GM19240 (cell line): ENCODE results near the gene CSF3.
"Not testable (repeated sequence)": the region's sequence is repeated elsewhere in the genome, so short reads cannot be mapped to it uniquely, and the experiment has no call there.

ENCODE experiments used
- DNase-seq: peaks from one replicate; pipeline ENCODE4 v3.0.0; 2011; ENCODE audit warnings: low spot score; ENCODE audit not compliant: insufficient read length

CSF3 gene

GRCh38 chr17:39997543-39997942 is 17.7 kb upstream of the CSF3 start:
- no peak for DNase-seq

DNA sequence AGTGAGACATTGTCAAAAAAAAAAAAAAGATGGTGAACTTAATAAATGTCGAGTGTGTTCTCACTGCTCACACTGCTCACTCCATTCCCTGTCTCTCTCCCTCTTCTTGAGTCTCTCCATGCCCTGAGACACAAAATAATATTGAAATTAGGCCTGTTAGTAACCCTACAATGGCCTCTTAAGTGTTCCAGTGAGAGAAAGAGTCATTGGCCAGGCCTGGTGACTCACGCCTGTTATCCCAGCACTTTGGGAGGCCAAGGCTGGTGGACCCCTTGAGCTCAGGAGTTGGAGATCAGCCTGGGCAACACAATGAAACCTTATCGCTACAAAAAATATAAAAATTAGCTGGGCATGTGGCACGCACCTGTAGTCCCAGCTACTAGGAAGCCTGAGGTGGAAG is 16.2 kb upstream of the CSF3 start:
- DNase-seq = no peak

DNA sequence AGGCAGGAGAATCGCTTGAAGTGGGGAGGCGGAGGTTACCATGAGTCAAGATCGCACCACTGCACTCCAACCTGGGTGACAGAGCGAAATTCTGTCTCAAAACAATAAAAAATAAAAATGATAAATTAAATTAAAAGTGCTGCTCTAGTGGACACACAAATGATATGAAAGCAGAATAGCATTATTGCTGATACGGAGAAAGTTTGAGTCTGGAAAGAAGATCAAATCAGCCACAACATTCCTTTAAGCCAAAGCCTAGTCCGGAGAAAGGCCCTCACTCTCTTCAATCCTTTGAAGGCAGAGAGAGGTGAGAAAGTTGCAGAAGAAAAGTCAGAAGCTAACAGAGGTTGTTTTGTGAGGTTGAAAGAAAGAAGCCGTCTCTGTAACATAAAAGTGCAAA is 15.1 kb upstream of the CSF3 start:
- DNase-seq = no peak

- not testable (repeated sequence) for DNase-seq
Observed at GRCh38 chr17:40001335-40001734, 13.9 kb upstream of the CSF3 start.

GRCh38 chr17:40004072-40004471 is 11.2 kb upstream of the CSF3 start:
- no peak for DNase-seq

- DNase-seq = no peak
Observed at GRCh38 chr17:40004712-40005111, 10.5 kb upstream of the CSF3 start.

GRCh38 chr17:40005520-40005919 is 9.7 kb upstream of the CSF3 start:
- no peak for DNase-seq

DNA sequence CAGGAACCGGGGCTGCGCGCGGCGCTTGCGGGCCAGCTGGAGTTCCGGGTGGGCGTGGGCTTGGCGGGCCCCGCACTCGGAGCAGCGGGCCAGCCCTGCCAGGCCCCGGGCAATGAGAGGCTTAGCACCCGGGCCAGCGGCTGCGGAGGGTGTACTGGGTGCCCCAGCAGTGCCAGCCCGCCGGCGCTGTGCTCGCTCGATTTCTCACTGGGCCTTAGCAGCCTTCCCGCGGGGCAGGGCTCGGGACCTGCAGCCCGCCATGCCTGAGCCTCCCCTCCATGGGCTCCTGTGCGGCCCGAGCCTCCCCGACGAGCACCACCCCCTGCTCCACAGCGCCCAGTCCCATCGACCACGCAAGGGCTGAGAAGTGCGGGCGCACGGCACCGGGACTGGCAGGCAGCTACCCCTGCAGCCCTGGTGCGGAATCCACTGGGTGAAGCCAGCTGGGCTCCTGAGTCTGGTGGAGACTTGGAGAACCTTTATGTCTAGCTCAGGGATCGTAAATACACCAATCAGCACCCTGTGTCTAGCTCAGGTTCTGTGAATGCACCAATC is 4.2 kb upstream of the CSF3 start:
- DNase-seq = not testable (repeated sequence)

DNA sequence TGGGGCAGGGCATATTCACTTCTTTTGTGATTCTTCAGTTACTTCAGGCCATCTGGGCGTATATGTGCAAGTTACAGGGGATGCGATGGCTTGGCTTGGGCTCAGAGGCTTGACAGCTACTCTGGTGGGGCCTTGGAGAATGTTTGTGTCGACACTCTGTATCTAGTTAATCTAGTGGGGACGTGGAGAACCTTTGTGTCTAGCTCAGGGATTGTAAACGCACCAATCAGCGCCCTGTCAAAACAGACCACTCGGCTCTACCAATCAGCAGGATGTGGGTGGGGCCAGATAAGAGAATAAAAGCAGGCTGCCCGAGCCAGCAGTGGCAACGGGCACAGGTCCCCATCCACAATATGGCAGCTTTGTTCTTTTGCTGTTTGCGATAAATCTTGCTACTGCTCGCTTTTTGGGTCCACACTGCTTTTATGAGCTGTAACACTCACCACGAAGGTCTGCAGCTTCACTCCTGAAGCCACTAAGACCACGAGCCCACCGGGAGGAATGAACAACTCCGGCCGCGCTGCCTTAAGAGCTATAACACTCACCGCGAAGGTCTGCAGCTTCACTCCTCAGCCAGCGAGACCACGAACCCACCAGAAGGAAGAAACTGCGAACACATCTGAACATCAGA is 3.1 kb upstream of the CSF3 start:
- DNase-seq = not testable (repeated sequence)

DNA sequence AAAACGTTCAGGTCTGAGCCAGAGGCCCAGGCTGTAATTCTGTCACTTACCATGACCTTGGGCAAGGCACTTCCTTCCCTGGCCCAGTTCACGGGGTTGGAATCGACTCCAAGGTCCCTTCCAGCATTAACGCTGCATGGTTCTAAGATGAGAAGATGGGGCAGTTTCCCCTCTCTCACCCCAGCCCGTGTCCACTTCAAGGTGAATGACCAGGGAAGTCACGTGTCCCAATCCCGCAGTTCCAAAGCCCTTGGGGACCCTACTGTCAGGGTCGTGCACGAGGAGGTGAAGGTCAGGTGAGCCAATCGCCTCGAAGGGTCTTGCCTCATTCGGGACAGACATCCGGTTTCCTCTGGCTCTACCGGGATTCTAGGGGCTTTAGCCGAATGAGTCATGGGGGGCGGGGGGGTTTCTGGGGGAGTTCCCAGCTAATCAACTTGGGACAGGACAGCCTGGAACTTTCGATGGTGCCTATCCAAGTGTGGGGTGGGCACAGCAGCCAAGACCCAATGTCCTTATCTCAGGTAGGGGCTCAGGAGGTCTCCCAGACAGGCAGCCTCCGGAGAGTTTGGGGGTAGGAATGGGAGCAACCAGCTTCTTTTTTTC is 762 bp upstream of the CSF3 start:
- no peak for DNase-seq

DNA sequence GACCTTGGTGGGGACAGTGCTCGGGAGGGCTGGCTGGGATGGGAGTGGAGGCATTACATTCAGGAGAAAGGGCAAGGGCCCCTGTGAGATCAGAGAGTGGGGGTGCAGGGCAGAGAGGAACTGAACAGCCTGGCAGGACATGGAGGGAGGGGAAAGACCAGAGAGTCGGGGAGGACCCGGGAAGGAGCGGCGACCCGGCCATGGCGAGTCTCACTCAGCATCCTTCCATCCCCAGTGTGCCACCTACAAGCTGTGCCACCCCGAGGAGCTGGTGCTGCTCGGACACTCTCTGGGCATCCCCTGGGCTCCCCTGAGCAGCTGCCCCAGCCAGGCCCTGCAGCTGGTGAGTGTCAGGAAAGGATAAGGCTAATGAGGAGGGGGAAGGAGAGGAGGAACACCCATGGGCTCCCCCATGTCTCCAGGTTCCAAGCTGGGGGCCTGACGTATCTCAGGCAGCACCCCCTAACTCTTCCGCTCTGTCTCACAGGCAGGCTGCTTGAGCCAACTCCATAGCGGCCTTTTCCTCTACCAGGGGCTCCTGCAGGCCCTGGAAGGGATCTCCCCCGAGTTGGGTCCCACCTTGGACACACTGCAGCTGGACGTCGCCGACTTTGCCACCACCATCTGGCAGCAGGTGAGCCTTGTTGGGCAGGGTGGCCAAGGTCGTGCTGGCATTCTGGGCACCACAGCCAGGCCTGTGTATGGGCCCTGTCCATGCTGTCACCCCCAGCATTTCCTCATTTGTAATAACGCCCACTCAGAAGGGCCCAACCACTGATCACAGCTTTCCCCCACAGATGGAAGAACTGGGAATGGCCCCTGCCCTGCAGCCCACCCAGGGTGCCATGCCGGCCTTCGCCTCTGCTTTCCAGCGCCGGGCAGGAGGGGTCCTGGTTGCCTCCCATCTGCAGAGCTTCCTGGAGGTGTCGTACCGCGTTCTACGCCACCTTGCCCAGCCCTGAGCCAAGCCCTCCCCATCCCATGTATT is 1.1 kb downstream of the CSF3 start:
- no peak for DNase-seq

- DNase-seq = no peak
Observed at GRCh38 chr17:40017422-40018080, 2.3 kb downstream of the CSF3 start.

DNA sequence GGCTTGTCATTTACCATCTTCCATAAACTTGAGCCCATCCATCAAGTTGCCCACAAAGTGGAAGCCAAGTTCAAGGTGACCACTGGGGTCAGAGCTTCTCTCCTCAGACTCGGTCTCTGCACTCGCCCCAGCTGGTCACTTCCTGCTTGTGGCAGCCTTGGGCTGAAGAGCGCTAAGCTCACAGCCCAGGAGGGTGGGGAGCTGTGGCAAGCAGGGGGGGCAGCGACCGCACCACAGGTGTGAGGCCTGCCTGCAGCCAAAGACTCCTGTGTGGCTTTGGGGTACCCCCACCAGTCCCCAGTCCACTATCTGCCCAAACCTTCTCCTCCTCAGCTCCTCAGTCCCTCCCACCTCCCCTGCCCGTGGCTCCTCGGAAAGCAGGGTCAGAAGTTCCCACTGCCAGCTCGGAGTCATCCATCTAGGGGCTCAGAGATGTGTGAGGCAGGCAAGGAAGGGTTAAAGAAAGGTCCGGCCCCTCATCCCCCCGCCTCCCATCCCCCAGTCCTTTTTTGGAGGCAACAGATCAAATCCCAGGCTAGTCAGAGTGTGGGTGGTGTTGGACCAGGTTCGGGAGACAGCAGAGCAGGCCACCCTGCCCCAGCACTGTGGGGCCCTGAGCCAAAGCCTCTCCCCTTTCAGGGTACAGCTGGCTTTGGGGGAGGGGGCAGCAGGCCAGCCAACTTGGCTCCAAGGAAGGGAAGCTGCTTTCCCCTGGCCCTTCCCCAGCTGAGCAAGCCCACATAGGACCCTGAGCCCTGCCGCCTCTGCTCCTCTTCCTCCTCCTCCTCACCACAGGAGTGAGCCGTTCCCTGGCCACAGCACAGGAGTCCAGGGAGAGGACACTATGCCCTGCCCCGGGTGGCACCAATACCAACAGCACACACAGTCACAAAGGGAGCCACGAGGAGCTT is 3.2 kb downstream of the CSF3 start:
- no peak for DNase-seq

DNA sequence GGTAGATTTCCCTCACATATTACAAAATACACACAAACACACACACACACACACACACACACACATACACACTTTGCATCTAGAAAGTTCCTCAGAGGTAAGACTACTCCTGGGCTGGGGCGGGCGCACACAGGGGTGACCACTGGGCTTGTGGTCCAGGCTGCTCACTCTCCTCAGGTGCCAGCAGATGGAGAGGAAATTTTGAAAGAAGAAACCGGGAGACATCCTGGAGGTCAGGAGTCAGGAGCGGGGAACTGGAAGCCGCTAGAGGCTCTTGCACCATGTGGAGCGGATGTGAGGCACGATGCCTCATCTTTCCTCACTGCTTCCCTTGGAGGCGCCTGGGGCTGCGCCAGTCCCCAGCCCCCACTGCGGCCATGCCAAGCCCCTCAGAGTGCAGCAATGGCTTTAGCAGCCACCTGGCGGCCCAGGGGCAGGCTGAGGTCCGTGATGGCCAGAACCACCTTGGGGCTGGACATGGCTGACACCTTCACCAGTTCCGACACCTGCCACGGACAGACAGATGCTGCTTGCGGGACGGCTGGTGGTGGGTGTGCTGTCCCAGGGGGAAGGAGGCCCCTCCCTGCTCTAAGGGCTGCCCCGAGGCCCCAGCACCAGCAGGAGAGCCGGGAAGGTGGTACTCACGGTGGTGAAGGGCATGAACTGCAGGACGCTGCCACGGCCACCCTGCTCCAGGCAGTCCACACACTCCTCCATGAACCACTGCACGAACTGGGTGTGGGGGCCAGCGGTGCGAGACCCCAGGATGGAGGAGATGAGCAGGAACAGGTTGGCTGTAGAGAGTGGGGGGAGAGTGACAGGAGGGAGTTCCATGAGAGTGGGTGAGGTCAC is 4.1 kb downstream of the CSF3 start:
- no peak for DNase-seq

- DNase-seq = no peak
Observed at GRCh38 chr17:40020146-40020545, 4.9 kb downstream of the CSF3 start.

DNA sequence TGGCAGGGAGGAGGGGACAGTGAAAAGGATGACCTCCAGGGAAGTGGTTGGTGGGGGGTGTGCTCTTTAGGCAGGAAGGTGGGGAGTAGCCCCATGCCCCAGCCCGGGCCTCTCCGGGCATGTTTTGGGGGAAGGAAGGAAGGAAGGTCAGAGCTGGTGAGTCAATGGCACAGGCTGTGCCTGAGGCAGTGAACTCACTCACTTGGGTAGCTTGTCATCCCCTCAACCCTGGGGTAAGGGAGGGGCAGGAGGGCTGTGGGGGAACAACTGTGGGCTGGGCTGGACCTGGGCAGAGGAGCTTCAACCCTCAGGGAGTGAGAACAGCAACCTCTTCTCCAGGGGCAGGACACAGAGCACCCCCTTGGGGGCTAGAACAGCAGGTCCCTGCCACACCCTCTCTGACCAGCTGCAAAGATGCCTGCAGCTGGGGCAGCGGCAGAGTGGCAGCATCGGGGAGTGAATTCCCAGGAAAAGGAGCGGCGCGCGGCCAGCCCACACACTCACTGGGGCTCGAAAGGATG is 6.3 kb downstream of the CSF3 start:
- DNase-seq = no peak

GRCh38 chr17:40022497-40022896 is 7.3 kb downstream of the CSF3 start:
- DNase-seq = no peak

DNA sequence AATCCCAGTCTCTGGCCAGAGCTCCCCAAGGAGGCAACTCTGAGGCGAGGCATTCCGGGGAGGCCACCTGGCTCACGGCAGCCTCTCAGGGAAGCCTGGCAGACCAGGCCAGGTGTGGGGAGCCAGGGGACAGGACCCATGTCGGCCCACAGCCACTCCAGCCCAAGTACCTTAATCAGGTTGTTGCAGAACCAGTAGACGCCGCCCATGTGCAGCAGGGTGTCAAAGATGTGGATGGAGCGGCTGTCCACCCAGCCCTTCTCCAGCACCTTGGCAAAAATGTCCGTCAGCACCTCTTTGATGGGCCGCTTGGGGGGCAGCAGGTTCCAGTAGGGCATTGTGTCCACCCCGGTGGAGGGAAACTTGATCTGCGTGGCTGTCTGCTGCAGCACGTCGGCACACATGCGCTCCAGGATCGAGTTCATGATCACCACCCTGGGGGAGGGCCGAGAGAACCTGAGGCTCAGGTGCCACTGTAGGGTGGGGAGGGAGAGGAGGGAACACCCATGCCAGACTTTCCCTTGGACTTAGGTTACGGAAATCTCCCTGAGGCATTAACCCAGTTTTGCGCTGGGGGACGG is 7.8 kb downstream of the CSF3 start:
- no peak for DNase-seq
